ENCODE results near the gene SMC1A.
"Not testable (repeated sequence)": the region's sequence is repeated elsewhere in the genome, so short reads cannot be mapped to it uniquely, and the experiment has no call there.

DNA sequence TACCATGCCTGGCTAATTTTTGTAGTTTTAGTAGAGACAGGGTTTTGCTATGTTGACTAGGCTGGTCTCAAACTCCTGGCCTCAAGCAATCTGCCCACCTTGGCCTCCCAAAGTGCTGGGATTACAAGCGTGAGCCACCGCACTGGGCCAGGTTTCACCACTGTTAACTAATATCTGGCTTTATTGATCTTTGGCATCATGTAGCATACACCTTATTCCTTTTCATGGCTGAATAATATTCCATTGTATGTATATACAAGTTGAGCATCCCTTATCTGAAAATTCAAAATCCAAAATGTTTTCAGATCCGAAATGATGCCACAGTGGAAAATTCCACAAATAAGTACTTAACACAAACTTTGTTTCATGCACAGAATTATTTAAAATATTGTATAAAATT is 46.2 kb upstream of the SMC1A start:
- TF ChIP-seq, protein P1, sequence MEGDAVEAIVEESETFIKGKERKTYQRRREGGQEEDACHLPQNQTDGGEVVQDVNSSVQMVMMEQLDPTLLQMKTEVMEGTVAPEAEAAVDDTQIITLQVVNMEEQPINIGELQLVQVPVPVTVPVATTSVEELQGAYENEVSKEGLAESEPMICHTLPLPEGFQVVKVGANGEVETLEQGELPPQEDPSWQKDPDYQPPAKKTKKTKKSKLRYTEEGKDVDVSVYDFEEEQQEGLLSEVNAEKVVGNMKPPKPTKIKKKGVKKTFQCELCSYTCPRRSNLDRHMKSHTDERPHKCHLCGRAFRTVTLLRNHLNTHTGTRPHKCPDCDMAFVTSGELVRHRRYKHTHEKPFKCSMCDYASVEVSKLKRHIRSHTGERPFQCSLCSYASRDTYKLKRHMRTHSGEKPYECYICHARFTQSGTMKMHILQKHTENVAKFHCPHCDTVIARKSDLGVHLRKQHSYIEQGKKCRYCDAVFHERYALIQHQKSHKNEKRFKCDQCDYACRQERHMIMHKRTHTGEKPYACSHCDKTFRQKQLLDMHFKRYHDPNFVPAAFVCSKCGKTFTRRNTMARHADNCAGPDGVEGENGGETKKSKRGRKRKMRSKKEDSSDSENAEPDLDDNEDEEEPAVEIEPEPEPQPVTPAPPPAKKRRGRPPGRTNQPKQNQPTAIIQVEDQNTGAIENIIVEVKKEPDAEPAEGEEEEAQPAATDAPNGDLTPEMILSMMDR (IDR thresholded peaks at IDR 0.05) = not testable (repeated sequence)
- not testable (repeated sequence) for TF ChIP-seq POLR2A (IDR thresholded peaks at IDR 0.05)
